Neural cell (in vitro differentiated cells): Measurements from ENCODE around the gene UBE3B. TPM values are rescaled to one million over a fixed set of nuclear protein-coding genes. Genes with fewer than 3 reads are reported as not detected.

Source experiments
- H2AFZ ChIP-seq: fragments of 200-600, 300-800 bp; sonication (generic), shearing (Covaris generic); 2 replicates; pipeline ENCODE4 v1.6.0; 2014; ENCODE audit warnings: low read depth, mild to moderate bottlenecking, antibody characterized with exemption, low read length, moderate library complexity
- H3F3A ChIP-seq: fragments of 200-600 bp; shearing (Covaris generic); 2 replicates; pipeline ENCODE4 v1.6.1; 2016; ENCODE audit warnings: mild to moderate bottlenecking, moderate library complexity, mixed read lengths, antibody characterized with exemption, low read length; ENCODE audit not compliant: insufficient read depth, poor library complexity, severe bottlenecking
- H3K27ac ChIP-seq: fragments of 200-600, 300-800 bp; sonication (generic), shearing (Covaris generic); 2 replicates; pipeline ENCODE4 v1.5.1; 2014; ENCODE audit warnings: mild to moderate bottlenecking, low read length, moderate library complexity
- H3K27me3 ChIP-seq: fragments of 300-800, 200-600 bp; sonication (generic), shearing (Covaris generic); 2 replicates; pipeline ENCODE4 v1.6.0; 2014; ENCODE audit warnings: mild to moderate bottlenecking, low read depth, low read length, moderate library complexity; ENCODE audit not compliant: insufficient read depth
- H3K36me3 ChIP-seq: fragments of 300-800, 200-600 bp; sonication (generic), shearing (Covaris generic); 2 replicates; pipeline ENCODE4 v1.5.1; 2014; ENCODE audit warnings: mild to moderate bottlenecking, antibody characterized with exemption, low read length, moderate library complexity; ENCODE audit not compliant: insufficient read depth
- H3K4me2 ChIP-seq: fragments of 300-800, 200-600 bp; sonication (generic), shearing (Covaris generic); 2 replicates; pipeline ENCODE4 v1.6.0; 2014; ENCODE audit warnings: mild to moderate bottlenecking, low read length
- H3K4me3 ChIP-seq: fragments of 300-800, 200-600 bp; sonication (generic), shearing (Covaris generic); 2 replicates; pipeline ENCODE4 v1.5.1; 2014; ENCODE audit warnings: mild to moderate bottlenecking, low read length, moderate library complexity
- H3K79me2 ChIP-seq: fragments of 200-600 bp; shearing (Covaris generic); replicated peaks from 2 replicates; pipeline ENCODE4 v1.6.0; 2014; ENCODE audit warnings: mild to moderate bottlenecking, low read length, moderate library complexity; ENCODE audit not compliant: insufficient read depth
- H3K9ac ChIP-seq: fragments of 300-800, 200-600 bp; sonication (generic), shearing (Covaris generic); 2 replicates; pipeline ENCODE4 v1.6.1; 2016; ENCODE audit warnings: mild to moderate bottlenecking, low read length, mixed read lengths
- H3K9me2 ChIP-seq: fragments of 200-600 bp; shearing (Covaris generic); 2 replicates; pipeline ENCODE4 v1.6.1; 2016; ENCODE audit warnings: mild to moderate bottlenecking, low read length, mixed read lengths; ENCODE audit not compliant: insufficient read depth
- H3K9me3 ChIP-seq: fragments of 200-600, 300-800 bp; sonication (generic), shearing (Covaris generic); 2 replicates; pipeline ENCODE4 v1.6.1; 2016; ENCODE audit warnings: mild to moderate bottlenecking, mixed run types, low read length, moderate library complexity, mixed read lengths
- H4K20me1 ChIP-seq: fragments of 200-600 bp; shearing (Covaris generic); 2 replicates; pipeline ENCODE4 v1.6.1; 2016; ENCODE audit warnings: mild to moderate bottlenecking, mixed run types; ENCODE audit not compliant: insufficient read depth
- CTCF ChIP-seq: fragments of 450-650 bp; IDR thresholded peaks from 2 replicates; pipeline ENCODE4 v1.5.1; 2014; ENCODE audit warnings: antibody characterized with exemption, mild to moderate bottlenecking, moderate library complexity; ENCODE audit not compliant: poor library complexity, severe bottlenecking
- EP300 ChIP-seq: fragments of 450-650 bp; conservative IDR thresholded peaks from 2 replicates; pipeline ENCODE4 v1.6.1; 2014; ENCODE audit warnings: antibody characterized with exemption, mild to moderate bottlenecking, moderate library complexity; ENCODE audit not compliant: poor library complexity, severe bottlenecking
- EZH2 ChIP-seq: fragments of 200-600, 300-800 bp; shearing (Covaris generic), sonication (generic); IDR thresholded peaks from 2 replicates; pipeline ENCODE4 v1.6.1; 2014; ENCODE audit warnings: antibody characterized with exemption, low read length, borderline replicate concordance, mild to moderate bottlenecking; ENCODE audit not compliant: insufficient read depth, poor library complexity, severe bottlenecking
- MXI1 ChIP-seq: fragments of 450-650 bp; conservative IDR thresholded peaks from 2 replicates; pipeline ENCODE4 v1.6.1; 2014; ENCODE audit warnings: antibody characterized with exemption, mild to moderate bottlenecking; ENCODE audit not compliant: poor library complexity, severe bottlenecking
- POLR2AphosphoS5 ChIP-seq: IDR thresholded peaks from 2 replicates; pipeline ENCODE4 v1.6.1; 2012
- RAD21 ChIP-seq: fragments of 450-650 bp; conservative IDR thresholded peaks from 2 replicates; pipeline ENCODE4 v1.6.1; 2014; ENCODE audit warnings: antibody characterized with exemption, mild to moderate bottlenecking, moderate library complexity
- REST ChIP-seq: IDR thresholded peaks from 2 replicates; pipeline ENCODE4 v1.6.1; 2012; ENCODE audit warnings: borderline replicate concordance
- SMC3 ChIP-seq: fragments of 450-650 bp; conservative IDR thresholded peaks from 2 replicates; pipeline ENCODE4 v1.6.1; 2014; ENCODE audit warnings: antibody characterized with exemption, mild to moderate bottlenecking, moderate library complexity; ENCODE audit not compliant: poor library complexity
- TAF1 ChIP-seq: IDR thresholded peaks from 2 replicates; pipeline ENCODE4 v1.6.1; 2012; ENCODE audit warnings: low read depth
- polyA plus RNA-seq: library from polyadenylated mRNA; depleted of rRNA; stranded (reverse); fragments of >200 nt; gene quantifications from 2 replicates; pipeline ENCODE4 v1.2.3, GENCODE V29; 2014

Gene UBE3B
- polyA plus RNA-seq, 1 donor from 2014 or later: 21.7 TPM

GRCh38 chr12:109563291-109564284 lies 86.2 kb downstream of the UBE3B start:
- TF ChIP-seq TAF1 (no peak), MXI1 (no peak), SMC3 (no peak), REST (no peak), POLR2AphosphoS5 (no peak), RAD21 (no peak), CTCF (no peak), EZH2 (no peak), EP300 (no peak)
- Histone ChIP-seq H3K4me2 (no peak overlapping the region), H3K9me3 (no peaks in the 10 kb centered on the region), H3K79me2 (no peaks in the 10 kb centered on the region), H3K4me3 (no peak overlapping the region), H3K9me2 (no peaks in the 10 kb centered on the region), H4K20me1 (no peaks in the 10 kb centered on the region), H3K27ac (no peak overlapping the region), H3K9ac (no peak overlapping the region), H3K36me3 (no peaks in the 10 kb centered on the region), H3K27me3 (no peaks in the 10 kb centered on the region), H2AFZ (no peak overlapping the region), H3F3A (no peaks in the 10 kb centered on the region)

GRCh38 chr12:109566424-109566823 lies 89.0 kb downstream of the UBE3B start:
- H3K9me3 ChIP-seq: no peaks in the 10 kb centered on the region
- no peak overlapping the region for H3K4me3 ChIP-seq
- H2AFZ ChIP-seq: no peak overlapping the region
- no peak overlapping the region for H3K4me2 ChIP-seq
- no peak for TF ChIP-seq SMC3
- TF ChIP-seq EZH2: no peak
- TF ChIP-seq EP300: no peak
- no peak for TF ChIP-seq REST
- TF ChIP-seq TAF1: no peak
- TF ChIP-seq MXI1: no peak
- TF ChIP-seq RAD21: no peak
- no peak for TF ChIP-seq CTCF
- no peak for TF ChIP-seq POLR2AphosphoS5
- H3K9me2 ChIP-seq: no peaks in the 10 kb centered on the region
- H3K9ac ChIP-seq: no peak overlapping the region
- no peaks in the 10 kb centered on the region for H3K27me3 ChIP-seq
- H3F3A ChIP-seq: no peaks in the 10 kb centered on the region
- H3K27ac ChIP-seq: no peak overlapping the region
- no peaks in the 10 kb centered on the region for H3K36me3 ChIP-seq
- no peaks in the 10 kb centered on the region for H3K79me2 ChIP-seq
- no peaks in the 10 kb centered on the region for H4K20me1 ChIP-seq
